ENCODE results near the gene KIAA0586.
"Not testable (repeated sequence)": the region's sequence is repeated elsewhere in the genome, so short reads cannot be mapped to it uniquely, and the experiment has no call there.

KIAA0586 gene

GRCh38 chr14:58427281-58428117 lies at the start of gene KIAA0586, which contains the start of gene TIMM9:
Gene KIAA0586 (plus strand): TSS chr14:58427719. CDS start chr14:58428265, 546 bp downstream.
Gene TIMM9 (minus strand): TSS chr14:58427531. CDS start chr14:58411945, 15,586 bp downstream.
- FAIRE-seq = peak; percentile 95

- FAIRE-seq = no peak
These were observed 36.7 kb upstream of the KIAA0586 start for GRCh38 chr14:58390830-58391229.

- FAIRE-seq = no peak
These were observed 32.0 kb upstream of the KIAA0586 start for GRCh38 chr14:58395562-58395811.

- FAIRE-seq = no peak
These were observed 31.4 kb upstream of the KIAA0586 start, which contains the start of gene TOMM20L for GRCh38 chr14:58395812-58396788. Gene TOMM20L (plus strand): TSS chr14:58395930. CDS start chr14:58395958, 28 bp downstream.

GRCh38 chr14:58397156-58397555 lies 30.4 kb upstream of the KIAA0586 start:
- FAIRE-seq = no peak

- peak; percentile 8 for FAIRE-seq
These were observed 29.0 kb upstream of the KIAA0586 start for GRCh38 chr14:58398495-58398894.

GRCh38 chr14:58398895-58399294 lies 28.6 kb upstream of the KIAA0586 start:
- FAIRE-seq = no peak

- FAIRE-seq = no peak
These were observed 25.9 kb upstream of the KIAA0586 start for GRCh38 chr14:58401587-58401986.

GRCh38 chr14:58408681-58409215 lies 18.8 kb upstream of the KIAA0586 start:
- FAIRE-seq = no peak

GRCh38 chr14:58414845-58415244 lies 12.7 kb upstream of the KIAA0586 start:
- FAIRE-seq = no peak

- FAIRE-seq = peak; percentile 58
These were observed 11.6 kb upstream of the KIAA0586 start for GRCh38 chr14:58415636-58416547.

GRCh38 chr14:58416934-58417333 lies 10.6 kb upstream of the KIAA0586 start:
- not testable (repeated sequence) for FAIRE-seq

GRCh38 chr14:58426670-58427280 lies 744 bp upstream of the KIAA0586 start:
- FAIRE-seq = no peak

- FAIRE-seq = peak; percentile 67
These were observed 682 bp downstream of the KIAA0586 start for GRCh38 chr14:58428118-58428683.

GRCh38 chr14:58430156-58430555 lies 2.6 kb downstream of the KIAA0586 start:
- FAIRE-seq = no peak

- FAIRE-seq = no peak
These were observed 12.0 kb downstream of the KIAA0586 start for GRCh38 chr14:58439476-58439875.

GRCh38 chr14:58444627-58445026 lies 17.1 kb downstream of the KIAA0586 start:
- no peak for FAIRE-seq

GRCh38 chr14:58455593-58456265 lies 28.2 kb downstream of the KIAA0586 start:
- no peak for FAIRE-seq

GRCh38 chr14:58460772-58461171 lies 33.3 kb downstream of the KIAA0586 start:
- no peak for FAIRE-seq

- FAIRE-seq = no peak
These were observed 35.6 kb downstream of the KIAA0586 start for GRCh38 chr14:58463147-58463546.

- no peak for FAIRE-seq
These were observed 37.1 kb downstream of the KIAA0586 start for GRCh38 chr14:58464652-58465051.
